ENCODE data around the gene ANGPTL2.

ANGPTL2 gene

GRCh38 chr9:127058011-127058644, 64.3 kb downstream of the ANGPTL2 start:
- no peak for DNase-seq (ENCODE audit: low read depth, low spot score)
- H3K27ac ChIP-seq, result no peak overlapping the region

- no peak for DNase-seq (ENCODE audit: low read depth, low spot score)
- H3K27ac ChIP-seq, result no peak overlapping the region
Measured at GRCh38 chr9:127056446-127056845, 66.0 kb downstream of the ANGPTL2 start.

GRCh38 chr9:127055745-127056402, 66.6 kb downstream of the ANGPTL2 start:
- DNase-seq (ENCODE audit: low read depth, low spot score), result no peak
- H3K27ac ChIP-seq, result no peak overlapping the region

- DNase-seq (ENCODE audit: low read depth, low spot score), result no peak
- H3K27ac ChIP-seq, result no peak overlapping the region
Measured at GRCh38 chr9:127053960-127054359, 68.5 kb downstream of the ANGPTL2 start.

- no peak for DNase-seq (ENCODE audit: low read depth, low spot score)
- no peak overlapping the region for H3K27ac ChIP-seq
Measured at GRCh38 chr9:127053057-127053821, 69.2 kb downstream of the ANGPTL2 start.

GRCh38 chr9:127051881-127052595, 70.4 kb downstream of the ANGPTL2 start:
- no peak overlapping the region for H3K27ac ChIP-seq
- DNase-seq (ENCODE audit: low read depth, low spot score), result no peak

- no peak overlapping the region for H3K27ac ChIP-seq
- DNase-seq (ENCODE audit: low read depth, low spot score), result no peak
Measured at GRCh38 chr9:127050591-127051001, 71.8 kb downstream of the ANGPTL2 start.

- no peak for DNase-seq (ENCODE audit: low read depth, low spot score)
- H3K27ac ChIP-seq, result no peak overlapping the region
Measured at GRCh38 chr9:127050152-127050551, 72.3 kb downstream of the ANGPTL2 start.

GRCh38 chr9:127049581-127049980, 72.9 kb downstream of the ANGPTL2 start:
- H3K27ac ChIP-seq, result peak overlapping the region; percentile 65
- DNase-seq (ENCODE audit: low read depth, low spot score), result no peak

GRCh38 chr9:127049044-127049443, 73.4 kb downstream of the ANGPTL2 start:
- peak; percentile 76 for DNase-seq (ENCODE audit: low read depth, low spot score)
- peak overlapping the region; percentile 65 for H3K27ac ChIP-seq

GRCh38 chr9:127047971-127048370, 74.5 kb downstream of the ANGPTL2 start:
- no peak overlapping the region for H3K27ac ChIP-seq

GRCh38 chr9:127045148-127045547, 77.3 kb downstream of the ANGPTL2 start:
- DNase-seq (ENCODE audit: low read depth, low spot score), result no peak

More at GRCh38 chr9:127047971-127048370, 74.5 kb downstream of the ANGPTL2 start:
- DNase-seq (ENCODE audit: low read depth, low spot score), result no peak

GRCh38 chr9:127039492-127039891, 82.9 kb downstream of the ANGPTL2 start:
- DNase-seq (ENCODE audit: low read depth, low spot score), result no peak
- H3K27ac ChIP-seq, result no peak overlapping the region

More at GRCh38 chr9:127045148-127045547, 77.3 kb downstream of the ANGPTL2 start:
- no peak overlapping the region for H3K27ac ChIP-seq

GRCh38 chr9:127038531-127038930, 83.9 kb downstream of the ANGPTL2 start:
- DNase-seq (ENCODE audit: low read depth, low spot score), result no peak
- no peak overlapping the region for H3K27ac ChIP-seq

All from epithelial cell of prostate (primary cell).